ENCODE results near the gene STARD5.
A peak's percentile ranks its signal among the peaks of the same experiment; 100 is the strongest.

The STARD5 gene

DNA sequence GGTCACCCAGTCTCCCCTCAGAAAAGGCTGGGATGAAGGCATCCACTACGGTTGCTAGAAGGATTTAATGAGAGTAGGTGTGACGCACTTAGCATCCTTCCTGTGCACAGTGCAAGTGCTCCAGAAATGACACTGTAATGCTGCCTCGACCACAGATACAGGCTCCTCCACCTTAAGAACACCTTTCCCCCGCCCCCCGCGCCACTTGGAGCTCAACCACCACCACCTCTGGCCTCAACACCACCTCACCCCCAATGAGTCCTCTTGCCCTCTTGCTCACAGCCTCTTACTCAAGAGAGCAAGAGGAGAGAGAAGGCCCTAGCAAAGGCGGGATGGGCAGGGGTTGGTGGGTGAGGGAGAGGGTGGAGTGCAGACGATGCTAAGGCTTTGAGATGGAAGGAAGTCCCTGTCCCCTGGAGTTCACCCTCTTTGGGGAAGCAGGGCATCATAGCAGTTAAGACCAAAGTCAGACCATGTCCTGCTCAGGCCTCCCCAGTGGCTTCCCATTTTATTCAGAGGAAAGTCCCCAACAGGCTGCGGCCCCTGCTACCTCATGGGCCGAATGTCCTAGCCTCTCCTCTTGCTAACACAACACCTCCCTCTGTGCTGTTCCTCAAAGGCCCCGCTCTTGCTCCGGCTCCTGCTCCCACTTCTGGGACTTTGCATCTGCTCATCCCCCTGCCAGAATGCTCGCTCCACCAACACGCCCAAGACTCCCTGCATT is 8.3 kb downstream of the STARD5 start:
- H3K4me3 ChIP-seq (ENCODE audit: low read depth, low read length), result no peak overlapping the region
- no peak for TF ChIP-seq CTCF (IDR thresholded peaks at IDR 0.05; ENCODE audit: low read depth, low read length, missing control alignments)
- in situ Hi-C loops (cut with HindIII; ENCODE audit: low sequenced_read_pairs), result no loop called here
- DNase-seq (ENCODE audit: low read depth), result no peak

GRCh38 chr15:81314378-81314777 is 9.6 kb downstream of the STARD5 start:
- no peak for TF ChIP-seq CTCF (IDR thresholded peaks at IDR 0.05; ENCODE audit: low read depth, low read length, missing control alignments)
- no peak for DNase-seq (ENCODE audit: low read depth)
- in situ Hi-C loops (cut with HindIII; ENCODE audit: low sequenced_read_pairs), result no loop called here
- H3K4me3 ChIP-seq (ENCODE audit: low read depth, low read length), result no peak overlapping the region

DNA sequence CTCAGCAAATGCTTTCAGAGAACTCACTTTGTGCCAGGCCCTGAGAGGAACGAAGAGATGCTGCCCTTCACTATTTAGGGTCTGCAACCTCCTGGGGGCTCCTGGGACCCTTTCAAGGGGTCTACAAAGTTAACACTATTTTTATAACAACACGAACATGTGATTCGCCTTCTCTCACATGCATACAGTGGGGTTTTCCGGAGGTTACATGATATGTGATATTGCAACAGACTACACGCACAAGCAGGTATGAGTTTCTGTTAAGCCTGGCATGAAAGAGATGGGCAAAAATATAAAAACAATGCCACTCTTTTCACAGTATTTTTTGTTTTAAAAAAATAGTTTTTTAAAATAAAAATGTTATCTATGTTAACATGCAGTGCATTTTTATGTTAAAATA is 10.3 kb downstream of the STARD5 start:
- in situ Hi-C loops (cut with HindIII; ENCODE audit: low sequenced_read_pairs), result no loop called here
- no peak for TF ChIP-seq CTCF (IDR thresholded peaks at IDR 0.05; ENCODE audit: low read depth, low read length, missing control alignments)
- no peak overlapping the region for H3K4me3 ChIP-seq (ENCODE audit: low read depth, low read length)
- DNase-seq (ENCODE audit: low read depth), result no peak

DNA sequence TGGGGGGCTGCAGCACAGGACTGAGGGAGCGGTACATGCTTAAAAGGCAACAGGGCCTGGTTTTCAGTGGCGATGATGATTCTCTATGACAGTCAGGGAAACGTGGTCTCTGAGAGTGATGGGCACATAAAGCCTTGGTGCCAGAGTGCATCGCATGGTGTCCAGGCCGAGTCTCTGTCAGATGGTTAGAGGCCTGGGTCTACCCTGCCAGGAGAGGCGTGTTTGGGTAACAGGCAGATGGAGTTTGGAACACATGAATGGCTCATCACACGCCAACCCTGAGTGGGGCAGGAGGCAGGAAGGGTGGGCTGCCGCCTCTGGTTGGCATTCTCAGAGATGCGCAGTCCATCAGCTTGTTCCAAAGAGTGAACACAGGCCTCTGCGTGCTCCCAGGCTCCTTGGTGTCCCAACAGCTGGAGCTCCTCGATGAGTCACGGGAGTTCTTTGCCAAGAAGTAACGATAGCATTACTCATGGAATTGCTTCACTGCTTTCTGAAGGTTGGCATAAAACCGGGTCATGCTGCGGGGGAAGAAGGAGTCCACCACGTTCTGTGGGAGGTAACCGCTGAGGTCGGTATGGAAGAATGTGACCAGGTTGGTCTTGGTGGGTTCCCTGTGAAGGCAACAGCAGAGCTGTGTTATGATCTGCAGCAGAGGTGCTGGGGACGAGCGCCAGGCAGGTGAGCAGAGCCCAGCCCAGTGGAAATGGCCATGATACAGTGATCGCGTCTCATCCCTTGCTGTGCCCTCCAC is 11.0 kb downstream of the STARD5 start:
- in situ Hi-C loops (cut with HindIII; ENCODE audit: low sequenced_read_pairs), result no loop called here
- no peak overlapping the region for H3K4me3 ChIP-seq (ENCODE audit: low read depth, low read length)
- no peak for TF ChIP-seq CTCF (IDR thresholded peaks at IDR 0.05; ENCODE audit: low read depth, low read length, missing control alignments)
- DNase-seq (ENCODE audit: low read depth), result peak; percentile 99

DNA sequence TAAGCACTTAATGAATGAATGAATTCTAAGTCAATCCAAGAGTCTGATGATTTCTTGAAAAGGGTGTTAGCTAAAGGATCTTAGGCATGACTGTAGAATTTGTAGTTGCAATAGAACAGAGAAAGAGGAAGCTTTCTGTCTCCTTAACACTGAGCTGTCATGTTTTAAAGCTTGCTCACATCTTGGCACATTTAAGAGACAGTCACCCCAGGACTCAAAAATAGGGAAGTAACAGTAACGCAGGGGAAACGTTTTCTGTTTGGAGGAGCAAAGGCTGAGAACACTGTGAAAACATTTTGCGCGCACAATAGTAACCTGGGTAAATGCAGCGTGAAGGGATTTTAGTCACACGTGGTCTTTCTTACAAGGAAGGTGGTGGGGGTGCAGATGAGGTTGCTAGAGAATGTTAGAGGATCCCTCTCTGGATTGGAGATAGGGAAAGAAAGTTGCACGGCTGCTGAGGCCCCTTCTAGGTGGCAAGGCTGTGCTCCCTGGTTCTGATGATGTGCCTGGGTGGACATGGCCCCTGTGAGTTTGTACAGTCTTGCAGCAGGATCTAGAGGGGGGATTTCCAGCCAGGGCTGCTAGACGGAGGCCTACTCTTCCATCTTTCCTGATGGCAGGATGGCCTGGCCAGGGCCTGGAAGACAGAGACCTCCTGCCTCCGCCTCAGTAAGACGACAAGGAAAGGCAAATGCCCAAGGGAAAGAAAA is 12.0 kb downstream of the STARD5 start:
- no peak for TF ChIP-seq CTCF (IDR thresholded peaks at IDR 0.05; ENCODE audit: low read depth, low read length, missing control alignments)
- peak; percentile 18 for DNase-seq (ENCODE audit: low read depth)
- in situ Hi-C loops (cut with HindIII; ENCODE audit: low sequenced_read_pairs), result no loop called here
- no peak overlapping the region for H3K4me3 ChIP-seq (ENCODE audit: low read depth, low read length)

- no peak for TF ChIP-seq CTCF (IDR thresholded peaks at IDR 0.05; ENCODE audit: low read depth, low read length, missing control alignments)
- DNase-seq (ENCODE audit: low read depth), result no peak
- in situ Hi-C loops (cut with HindIII; ENCODE audit: low sequenced_read_pairs), result no loop called here
- no peak overlapping the region for H3K4me3 ChIP-seq (ENCODE audit: low read depth, low read length)
These were observed 13.5 kb downstream of the STARD5 start for GRCh38 chr15:81310480-81310879.

Measured in astrocyte of the cerebellum (primary cell).